Measurements from ENCODE around the gene TIMM8A. TPM values are rescaled to one million over a fixed set of nuclear protein-coding genes. Genes with fewer than 3 reads are reported as not detected.

The TIMM8A gene
- polyA plus RNA-seq, 1 of the 3 experiments (the other 2 are of a cell fraction): 14.2 TPM

DNA sequence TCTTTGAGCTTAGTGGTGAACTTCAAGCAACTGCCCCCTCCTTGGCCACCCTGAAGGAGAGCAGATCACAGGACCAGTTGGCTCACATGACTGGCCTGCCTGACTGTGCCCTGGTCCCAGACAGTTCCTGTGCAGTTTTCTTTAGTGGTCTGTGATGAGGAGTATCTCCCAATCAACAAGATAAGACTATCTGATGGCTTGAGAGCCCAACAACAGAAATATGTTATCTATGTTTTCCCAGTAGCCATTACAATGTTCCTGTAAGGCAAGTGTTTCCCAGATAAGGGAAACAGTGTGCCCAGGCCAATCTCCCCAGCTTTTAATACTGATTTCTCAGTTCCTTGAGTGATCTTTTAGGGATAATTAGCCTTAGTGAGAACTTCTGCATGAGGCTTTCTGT is 14.2 kb upstream of the TIMM8A start:
- no peak for TF ChIP-seq SIN3A (IDR thresholded peaks at IDR 0.05; ENCODE audit: borderline replicate concordance, low read depth, low read length)
- TF ChIP-seq MXI1 (IDR thresholded peaks at IDR 0.05; ENCODE audit: low read depth, low read length): no peak
- TF ChIP-seq GABPA (IDR thresholded peaks at IDR 0.05; ENCODE audit: low read depth): no peak
- no peak for TF ChIP-seq POLR2AphosphoS5 (IDR thresholded peaks at IDR 0.05; ENCODE audit: low read depth, low read length)
- TF ChIP-seq, protein P1, sequence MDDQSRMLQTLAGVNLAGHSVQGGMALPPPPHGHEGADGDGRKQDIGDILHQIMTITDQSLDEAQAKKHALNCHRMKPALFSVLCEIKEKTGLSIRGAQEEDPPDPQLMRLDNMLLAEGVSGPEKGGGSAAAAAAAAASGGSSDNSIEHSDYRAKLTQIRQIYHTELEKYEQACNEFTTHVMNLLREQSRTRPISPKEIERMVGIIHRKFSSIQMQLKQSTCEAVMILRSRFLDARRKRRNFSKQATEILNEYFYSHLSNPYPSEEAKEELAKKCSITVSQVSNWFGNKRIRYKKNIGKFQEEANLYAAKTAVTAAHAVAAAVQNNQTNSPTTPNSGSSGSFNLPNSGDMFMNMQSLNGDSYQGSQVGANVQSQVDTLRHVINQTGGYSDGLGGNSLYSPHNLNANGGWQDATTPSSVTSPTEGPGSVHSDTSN (IDR thresholded peaks at IDR 0.05): no peak
- no peak for TF ChIP-seq YY1 (IDR thresholded peaks at IDR 0.05; ENCODE audit: low read depth)
- peak in 1 of 2 experiments; percentile 37; a peak in 1 of 4 replicates for TF ChIP-seq EP300 (IDR thresholded peaks at IDR 0.05; ENCODE audit: borderline replicate concordance in 1 of 2, low read depth in 1 of 2, low read length in 1 of 2)
- TF ChIP-seq GATA2 (CRISPR knock-in tag; IDR thresholded peaks at IDR 0.05): peak; percentile 30; the same call in 1 of the 2 replicates
- TF ChIP-seq, protein P2, sequence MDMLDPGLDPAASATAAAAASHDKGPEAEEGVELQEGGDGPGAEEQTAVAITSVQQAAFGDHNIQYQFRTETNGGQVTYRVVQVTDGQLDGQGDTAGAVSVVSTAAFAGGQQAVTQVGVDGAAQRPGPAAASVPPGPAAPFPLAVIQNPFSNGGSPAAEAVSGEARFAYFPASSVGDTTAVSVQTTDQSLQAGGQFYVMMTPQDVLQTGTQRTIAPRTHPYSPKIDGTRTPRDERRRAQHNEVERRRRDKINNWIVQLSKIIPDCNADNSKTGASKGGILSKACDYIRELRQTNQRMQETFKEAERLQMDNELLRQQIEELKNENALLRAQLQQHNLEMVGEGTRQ (IDR thresholded peaks at IDR 0.05; ENCODE audit: borderline replicate concordance, low read depth, low read length): no peak
- H3K27me3 ChIP-seq (ENCODE audit: insufficient read depth): peaks cover 20% of the 10 kb centered on the region
- CTCF ChIA-PET: interaction anchor here (1.1 to 1.4 kb wide), 2 partner anchors 13 to 27 kb away, joined by 3 to 6 read pairs; partner anchors contain the start of gene RPL36A
- H3K36me3 ChIP-seq (replicated peaks in 1 of 2; ENCODE audit: control insufficient read depth in 1 of 2, insufficient read depth in 2 of 2, low read length in 1 of 2): no peaks in the 10 kb centered on the region
- POLR2A ChIA-PET: interaction anchor here (0.7 kb wide), 1 partner anchor 27 kb away, joined by 3 read pairs; no protein-coding TSS in a partner anchor
- H3F3A ChIP-seq (replicated peaks; ENCODE audit: insufficient read depth): no peaks in the 10 kb centered on the region
- no peak for DNase-seq
- H3K4me2 ChIP-seq: no peak overlapping the region
- no peaks in the 10 kb centered on the region for H4K20me1 ChIP-seq (ENCODE audit: insufficient read depth)
- H2AFZ ChIP-seq (ENCODE audit: low read depth): no peak overlapping the region
- H3K27ac ChIP-seq (ENCODE audit: low read depth in 2 of 2, low read length in 1 of 2): no peak overlapping the region
- no peaks in the 10 kb centered on the region for H3K79me2 ChIP-seq (ENCODE audit: insufficient read depth)
- H3K4me3 ChIP-seq (ENCODE audit: low read depth in 2 of 2, low read length in 1 of 2): no peak overlapping the region
- no peak overlapping the region for H3K9ac ChIP-seq
- H3K9me3 ChIP-seq: no peaks in the 10 kb centered on the region
- no peaks in the 10 kb centered on the region for H3K9me2 ChIP-seq
- H3K4me1 ChIP-seq (ENCODE audit: control insufficient read depth in 1 of 2, insufficient read depth in 2 of 2, low read depth in 1 of 2, low read length in 1 of 2): peaks cover 0 to 2% of the 10 kb centered on the region in 2 experiments; a peak in 1 of 4 replicates

DNA sequence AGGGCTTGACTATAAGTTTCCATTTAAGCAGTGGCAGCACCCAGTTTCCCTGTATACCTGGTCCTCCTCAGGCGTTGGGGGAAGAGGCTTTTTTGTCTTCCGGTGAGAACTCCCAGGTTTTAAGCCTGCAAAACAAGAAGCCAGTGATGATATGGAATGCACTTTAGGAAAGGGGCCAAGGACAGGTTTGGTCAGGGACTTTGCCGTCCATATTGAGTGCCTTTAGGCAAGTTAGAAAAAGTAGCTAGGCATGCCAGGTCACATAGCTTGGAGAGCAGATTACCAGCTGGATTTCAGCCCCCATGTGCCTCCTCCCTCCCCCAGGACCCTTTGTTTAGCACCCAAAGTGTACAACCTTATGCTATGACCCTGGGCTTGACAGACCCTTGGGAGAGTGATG is 13.6 kb upstream of the TIMM8A start:
- H3K27me3 ChIP-seq (ENCODE audit: insufficient read depth): peaks cover 20% of the 10 kb centered on the region
- WGBS (ENCODE audit: low lambda C conversion rate): 40% methylated on average over 3 of the region's 3 CpGs
- peaks cover 0 to 2% of the 10 kb centered on the region in 2 experiments; a peak in 1 of 4 replicates for H3K4me1 ChIP-seq (ENCODE audit: control insufficient read depth in 1 of 2, insufficient read depth in 2 of 2, low read depth in 1 of 2, low read length in 1 of 2)
- no peak for DNase-seq
- H3K9ac ChIP-seq: no peak overlapping the region
- H2AFZ ChIP-seq (ENCODE audit: low read depth): no peak overlapping the region
- H3F3A ChIP-seq (replicated peaks; ENCODE audit: insufficient read depth): no peaks in the 10 kb centered on the region
- POLR2A ChIA-PET: no interaction called here
- TF ChIP-seq RAD21 (IDR thresholded peaks at IDR 0.05; ENCODE audit: low read length): no peak
- TF ChIP-seq SMC3 (IDR thresholded peaks at IDR 0.05; ENCODE audit: low read depth, low read length): no peak
- TF ChIP-seq, protein P3, sequence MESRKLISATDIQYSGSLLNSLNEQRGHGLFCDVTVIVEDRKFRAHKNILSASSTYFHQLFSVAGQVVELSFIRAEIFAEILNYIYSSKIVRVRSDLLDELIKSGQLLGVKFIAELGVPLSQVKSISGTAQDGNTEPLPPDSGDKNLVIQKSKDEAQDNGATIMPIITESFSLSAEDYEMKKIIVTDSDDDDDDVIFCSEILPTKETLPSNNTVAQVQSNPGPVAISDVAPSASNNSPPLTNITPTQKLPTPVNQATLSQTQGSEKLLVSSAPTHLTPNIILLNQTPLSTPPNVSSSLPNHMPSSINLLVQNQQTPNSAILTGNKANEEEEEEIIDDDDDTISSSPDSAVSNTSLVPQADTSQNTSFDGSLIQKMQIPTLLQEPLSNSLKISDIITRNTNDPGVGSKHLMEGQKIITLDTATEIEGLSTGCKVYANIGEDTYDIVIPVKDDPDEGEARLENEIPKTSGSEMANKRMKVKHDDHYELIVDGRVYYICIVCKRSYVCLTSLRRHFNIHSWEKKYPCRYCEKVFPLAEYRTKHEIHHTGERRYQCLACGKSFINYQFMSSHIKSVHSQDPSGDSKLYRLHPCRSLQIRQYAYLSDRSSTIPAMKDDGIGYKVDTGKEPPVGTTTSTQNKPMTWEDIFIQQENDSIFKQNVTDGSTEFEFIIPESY (IDR thresholded peaks at IDR 0.05; ENCODE audit: borderline replicate concordance, low read depth): no peak
- no peak for TF ChIP-seq GABPA (IDR thresholded peaks at IDR 0.05; ENCODE audit: low read depth)
- no peak for TF ChIP-seq EZH2phosphoT487 (IDR thresholded peaks at IDR 0.05; ENCODE audit: borderline replicate concordance, low read depth)
- TF ChIP-seq, protein P4, sequence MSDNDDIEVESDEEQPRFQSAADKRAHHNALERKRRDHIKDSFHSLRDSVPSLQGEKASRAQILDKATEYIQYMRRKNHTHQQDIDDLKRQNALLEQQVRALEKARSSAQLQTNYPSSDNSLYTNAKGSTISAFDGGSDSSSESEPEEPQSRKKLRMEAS (IDR thresholded peaks at IDR 0.05; ENCODE audit: low read depth): no peak
- TF ChIP-seq POLR2AphosphoS5 (IDR thresholded peaks at IDR 0.05; ENCODE audit: low read depth, low read length): no peak
- no peak for TF ChIP-seq FOXM1 (IDR thresholded peaks at IDR 0.05; ENCODE audit: low read depth)
- no peak for TF ChIP-seq JUND (IDR thresholded peaks at IDR 0.05)
- no peak for TF ChIP-seq CHD2 (IDR thresholded peaks at IDR 0.05; ENCODE audit: low read length, partially characterized antibody)
- TF ChIP-seq RXRA (IDR thresholded peaks at IDR 0.05; ENCODE audit: borderline replicate concordance, low read depth): no peak
- TF ChIP-seq FOSL2 (IDR thresholded peaks at IDR 0.05; ENCODE audit: borderline replicate concordance, low read depth): no peak
- TF ChIP-seq RCOR1 (IDR thresholded peaks at IDR 0.05; ENCODE audit: low read length): no peak
- TF ChIP-seq NFIC (IDR thresholded peaks at IDR 0.05; ENCODE audit: borderline replicate concordance): no peak
- H4K20me1 ChIP-seq (ENCODE audit: insufficient read depth): no peaks in the 10 kb centered on the region
- no peak overlapping the region for H3K4me2 ChIP-seq
- no peak overlapping the region for H3K27ac ChIP-seq (ENCODE audit: low read depth in 2 of 2, low read length in 1 of 2)
- CTCF ChIA-PET: interaction anchor here (1.1 to 1.4 kb wide), 2 partner anchors 12 to 28 kb away, joined by 3 to 6 read pairs; partner anchors contain the start of gene RPL36A
- H3K79me2 ChIP-seq (ENCODE audit: insufficient read depth): no peaks in the 10 kb centered on the region
- H3K9me3 ChIP-seq: no peaks in the 10 kb centered on the region
- H3K36me3 ChIP-seq (replicated peaks in 1 of 2; ENCODE audit: control insufficient read depth in 1 of 2, insufficient read depth in 2 of 2, low read length in 1 of 2): no peaks in the 10 kb centered on the region
- no peaks in the 10 kb centered on the region for H3K9me2 ChIP-seq
- no peak overlapping the region for H3K4me3 ChIP-seq (ENCODE audit: low read depth in 2 of 2, low read length in 1 of 2)

Data from SK-N-SH (cell line).